ENCODE data around the gene TMEM250.

TMEM250 gene

DNA sequence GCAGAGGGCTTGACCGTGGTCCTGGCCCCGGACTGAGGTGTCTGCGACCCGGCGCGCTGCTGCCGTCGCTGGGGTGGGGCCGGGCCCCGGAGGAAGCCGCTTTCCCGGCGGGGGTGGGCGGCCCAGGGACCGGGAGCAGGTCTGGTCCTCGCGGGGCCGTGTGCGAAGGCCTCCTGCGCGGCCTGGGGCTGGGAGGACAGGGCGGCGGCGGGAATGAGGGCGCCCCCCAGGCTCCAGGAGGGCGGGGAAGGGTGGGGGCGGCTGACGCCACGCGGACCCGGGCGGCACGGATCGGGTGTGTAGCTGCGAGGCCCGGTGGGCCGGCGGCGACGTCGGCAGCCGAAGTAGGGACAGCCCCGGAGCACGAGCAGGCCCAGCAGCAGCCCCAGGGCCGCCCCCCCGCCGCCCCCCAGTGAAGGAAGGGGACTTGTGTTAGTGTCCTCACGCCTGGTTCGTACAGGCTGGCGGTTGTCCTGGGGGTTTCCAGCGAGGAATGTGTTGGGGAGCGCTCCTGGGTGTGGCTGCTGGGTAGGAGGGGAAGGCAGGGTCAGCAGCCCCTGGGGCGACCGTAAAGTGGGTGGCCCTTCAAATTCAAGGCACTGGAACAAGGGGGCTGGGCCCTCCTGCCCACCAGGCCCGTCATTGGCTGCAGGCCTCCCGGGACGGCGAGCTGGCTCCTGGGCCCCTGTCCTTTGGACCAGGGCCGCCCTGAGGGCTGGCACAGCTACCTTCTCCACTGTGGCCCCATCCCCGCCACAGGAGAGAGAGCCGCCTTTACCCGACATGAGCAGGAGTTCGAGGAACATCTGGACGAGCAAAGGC lies 597 bp upstream of the TMEM250 start:
- TF ChIP-seq CTCF (conservative IDR thresholded peaks at IDR 0.05; ENCODE audit: low read depth) = no peak

GRCh38 chr9:136117916-136118319 lies 757 bp downstream of the TMEM250 start:
- no peak for TF ChIP-seq CTCF (conservative IDR thresholded peaks at IDR 0.05; ENCODE audit: low read depth)
- H3K27ac ChIP-seq = peak overlapping the region; percentile 97
- CTCF ChIA-PET = interaction anchor here (0.6 to 1.2 kb wide), 5 partner anchors 8 to 208 kb away, joined by 3 to 6 read pairs (median 5); partner anchors contain the start of gene NACC2
- POLR2A ChIA-PET (ENCODE audit: low non-redundant PET) = interaction anchor here (0.7 to 2.3 kb wide), 7 partner anchors 9 to 65 kb away, joined by 3 to 12 read pairs (median 5); partner anchors contain the start of gene NACC2
- no peak for DNase-seq (ENCODE audit: low spot score)

More for the DNA sequence above, 597 bp upstream of the TMEM250 start:
- POLR2A ChIA-PET (ENCODE audit: low non-redundant PET) = interaction anchor here (0.9 kb wide), 1 partner anchor 9 kb away, joined by 4 read pairs; no protein-coding TSS in a partner anchor
- no peak for DNase-seq (ENCODE audit: low spot score)
- H3K27ac ChIP-seq = peak overlapping the region; percentile 97
- CTCF ChIA-PET = interaction anchor here (0.6 to 4.1 kb wide), 6 partner anchors 10 to 1998 kb away, joined by 3 to 46 read pairs (median 4); no protein-coding TSS in a partner anchor

GRCh38 chr9:136117291-136117915 lies 1.3 kb downstream of the TMEM250 start:
- no peak for DNase-seq (ENCODE audit: low spot score)
- POLR2A ChIA-PET (ENCODE audit: low non-redundant PET) = interaction anchor here (0.7 to 2.3 kb wide), 7 partner anchors 9 to 65 kb away, joined by 3 to 12 read pairs (median 5); partner anchors contain the start of gene NACC2
- TF ChIP-seq CTCF (conservative IDR thresholded peaks at IDR 0.05; ENCODE audit: low read depth) = no peak
- H3K27ac ChIP-seq = peak overlapping the region; percentile 97
- CTCF ChIA-PET = interaction anchor here (0.7 to 1.2 kb wide), 4 partner anchors 8 to 152 kb away, joined by 3 to 6 read pairs (median 6); partner anchors contain the start of gene NACC2

- peak overlapping the region; percentile 97 for H3K27ac ChIP-seq
- no peak for TF ChIP-seq CTCF (conservative IDR thresholded peaks at IDR 0.05; ENCODE audit: low read depth)
- ChIA-PET CTCF (interaction anchor here (0.7 kb wide), 1 partner anchor 149 kb away, joined by 3 read pairs; no protein-coding TSS in a partner anchor), POLR2A (ENCODE audit: low non-redundant PET) (interaction anchor here (0.8 to 2.3 kb wide), 3 partner anchors 8 to 18 kb away, joined by 3 to 12 read pairs (median 4); no protein-coding TSS in a partner anchor)
- no peak for DNase-seq (ENCODE audit: low spot score)
Measured at GRCh38 chr9:136116360-136117098, 2.1 kb downstream of the TMEM250 start.

DNA sequence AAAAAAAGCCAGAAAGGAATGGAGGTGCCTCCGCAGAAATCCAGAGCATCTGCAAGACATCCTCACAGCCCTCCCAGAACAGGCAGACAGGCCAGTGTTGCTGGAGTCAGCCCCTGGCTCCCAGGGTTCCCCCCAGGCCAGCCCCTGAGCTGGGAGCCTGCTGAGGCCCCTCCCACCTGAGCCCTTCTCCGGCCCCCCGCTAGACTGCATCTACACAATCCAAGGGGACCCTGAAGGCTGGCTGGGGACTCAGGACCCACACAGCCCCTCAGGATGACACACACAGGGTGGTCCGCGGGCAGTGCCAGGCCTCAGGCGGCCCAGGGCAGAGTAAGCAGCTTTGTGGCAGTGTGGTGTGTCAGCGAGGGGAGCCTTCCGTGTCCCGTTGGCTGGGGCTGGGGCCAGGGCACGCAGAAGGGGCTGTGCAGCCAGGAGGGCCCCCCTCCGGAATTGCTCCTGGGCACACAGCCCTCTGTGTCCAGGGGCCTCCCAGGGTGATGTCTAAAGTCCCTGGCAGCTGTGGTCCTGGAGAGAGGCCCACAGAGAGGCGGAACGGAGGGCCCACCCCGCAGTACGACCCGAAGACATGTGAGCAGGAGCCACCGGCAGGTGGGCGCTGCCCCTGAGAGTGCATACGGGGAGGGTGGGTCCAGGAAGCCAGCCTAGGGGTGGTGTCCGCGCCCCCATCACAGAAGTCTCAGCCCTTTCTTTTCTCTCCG lies 2.9 kb downstream of the TMEM250 start:
- H3K27ac ChIP-seq = peak overlapping the region; percentile 97
- CTCF ChIA-PET = interaction anchor here (0.7 kb wide), 1 partner anchor 148 kb away, joined by 3 read pairs; no protein-coding TSS in a partner anchor
- no peak for TF ChIP-seq CTCF (conservative IDR thresholded peaks at IDR 0.05; ENCODE audit: low read depth)
- POLR2A ChIA-PET (ENCODE audit: low non-redundant PET) = no interaction called here
- DNase-seq (ENCODE audit: low spot score) = no peak
